HepG2 (cell line): Measurements from ENCODE around the gene SPARC. TPM values are rescaled to one million over a fixed set of nuclear protein-coding genes. Genes with fewer than 3 reads are reported as not detected.

ENCODE experiments used
- ARNTL ChIP-seq: sonication (generic); formaldehyde crosslinking; IDR thresholded peaks from 2 replicates; pipeline ENCODE4 v1.4.0; 2020; ENCODE audit warnings: mild to moderate bottlenecking, missing genetic modification reagents
- BORCS8-MEF2B ChIP-seq: sonication (generic); formaldehyde crosslinking; IDR thresholded peaks from 2 replicates; pipeline ENCODE4 v1.8.0; 2022; ENCODE audit warnings: mild to moderate bottlenecking, missing genetic modification reagents
- CREM ChIP-seq, 2 experiments: sonication (generic) in 1 of 2; formaldehyde crosslinking in 1 of 2; IDR thresholded peaks; 2 replicates each; pipeline versions ENCODE4 v1.4.0 to v1.6.1; 2016 to 2020; ENCODE audit warnings: antibody characterized with exemption in 1 of 2, mild to moderate bottlenecking in 1 of 2, missing genetic modification reagents in 1 of 2
- ELF4 ChIP-seq: sonication (generic); formaldehyde crosslinking; IDR thresholded peaks from 2 replicates; pipeline ENCODE4 v1.5.0; 2020; ENCODE audit warnings: missing genetic modification reagents, mild to moderate bottlenecking, moderate library complexity, borderline replicate concordance
- NFE2L1 ChIP-seq: sonication (generic); formaldehyde crosslinking; IDR thresholded peaks from 2 replicates; pipeline ENCODE4 v1.4.0; 2020; ENCODE audit warnings: missing genetic modification reagents, mild to moderate bottlenecking, borderline replicate concordance
- NFKB2 ChIP-seq: sonication (generic); formaldehyde crosslinking; IDR thresholded peaks from 2 replicates; pipeline ENCODE4 v1.4.0; 2020; ENCODE audit warnings: missing genetic modification reagents, borderline replicate concordance
- NR2F2 ChIP-seq: IDR thresholded peaks from 2 replicates; pipeline ENCODE4 v1.6.1; 2012; ENCODE audit warnings: low read depth, inconsistent platforms, borderline replicate concordance
- PAWR ChIP-seq: sonication (generic); formaldehyde crosslinking; IDR thresholded peaks from 2 replicates; pipeline ENCODE4 v1.4.0; 2020; ENCODE audit warnings: missing genetic modification reagents, mild to moderate bottlenecking, borderline replicate concordance
- PPARG ChIP-seq: conservative IDR thresholded peaks from 2 replicates; pipeline ENCODE4 v1.6.1; 2016; ENCODE audit warnings: missing biosample characterization, missing genetic modification reagents
- RBM39 ChIP-seq: fragments of 200-400 bp; formaldehyde crosslinking; IDR thresholded peaks from one replicate; pipeline ENCODE4 v1.6.1; 2018; ENCODE audit warnings: antibody characterized with exemption, mild to moderate bottlenecking, low read depth, low read length; ENCODE audit not compliant: poor library complexity, severe bottlenecking
- RORA ChIP-seq: sonication (generic); formaldehyde crosslinking; IDR thresholded peaks from 2 replicates; pipeline ENCODE4 v1.5.0; 2020; ENCODE audit warnings: mild to moderate bottlenecking, missing genetic modification reagents, moderate library complexity
- SCMH1 ChIP-seq: sonication (generic); formaldehyde crosslinking; IDR thresholded peaks from 2 replicates; pipeline ENCODE4 v1.9.0; 2021; ENCODE audit warnings: missing genetic modification reagents, mild to moderate bottlenecking, borderline replicate concordance
- ZFP1 ChIP-seq: IDR thresholded peaks from 2 replicates; pipeline ENCODE4 v1.6.1; 2016
- ZKSCAN8 ChIP-seq: IDR thresholded peaks from 2 replicates; pipeline ENCODE4 v1.6.1; 2016; ENCODE audit warnings: borderline replicate concordance, missing genetic modification reagents, missing compliant biosample characterization
- ZNF124 ChIP-seq: sonication (generic); formaldehyde crosslinking; IDR thresholded peaks from 2 replicates; pipeline ENCODE4 v1.4.0; 2020; ENCODE audit warnings: missing genetic modification reagents
- ZNF772 ChIP-seq: sonication (generic); formaldehyde crosslinking; IDR thresholded peaks from 2 replicates; pipeline ENCODE4 v1.5.0; 2020; ENCODE audit warnings: mild to moderate bottlenecking, missing genetic modification reagents
- ZNF780A ChIP-seq: sonication (generic); formaldehyde crosslinking; IDR thresholded peaks from 2 replicates; pipeline ENCODE4 v1.8.0; 2022; ENCODE audit warnings: mild to moderate bottlenecking, missing genetic modification reagents, moderate library complexity
- polyA plus RNA-seq, 8 experiments: library from polyadenylated mRNA; depleted of rRNA in 3 of 8; stranded (reverse) in 7 of 8; unstranded in 1 of 8; fragments of >200 nt; fragmentation: Illumina TruSeq in 4 of 8; extraction: Trizol in 4 of 8; gene quantifications; 2 replicates each; pipeline versions ENCODE4 v1.2.1 to v1.2.3, GENCODE V29; 2011 to 2016; ENCODE audit warnings: low read depth in 4 of 8, missing spikeins in 1 of 8, mixed read lengths in 1 of 8; ENCODE audit not compliant: insufficient read depth in 1 of 8
- total RNA-seq, 5 experiments: library from RNA; depleted of rRNA; stranded (reverse); fragments of >200 nt; fragmentation: Illumina TruSeq; extraction: Trizol; gene quantifications; 2 replicates each; pipeline ENCODE4 v1.2.3, GENCODE V29; 2016; ENCODE audit warnings: low read depth in 1 of 5
- TF ChIP-seq, protein P1 (sequence below): IDR thresholded peaks from 2 replicates; pipeline ENCODE4 v1.6.1; 2016; ENCODE audit warnings: low read depth, missing genetic modification reagents, missing compliant biosample characterization
- TF ChIP-seq, protein P2 (sequence below): sonication (generic); formaldehyde crosslinking; IDR thresholded peaks from 2 replicates; pipeline ENCODE4 v1.4.0; 2020; ENCODE audit warnings: missing genetic modification reagents
- TF ChIP-seq, protein P3 (sequence below): sonication (generic); formaldehyde crosslinking; conservative IDR thresholded peaks from 2 replicates; pipeline ENCODE4 v1.4.0; 2020; ENCODE audit warnings: missing genetic modification reagents

The SPARC gene
- total and polyA plus RNA-seq, 2 of the 13 experiments (the other 11 are each of a cell fraction or from before 2014, with no cell fraction given): 76.7 to 192 TPM

DNA sequence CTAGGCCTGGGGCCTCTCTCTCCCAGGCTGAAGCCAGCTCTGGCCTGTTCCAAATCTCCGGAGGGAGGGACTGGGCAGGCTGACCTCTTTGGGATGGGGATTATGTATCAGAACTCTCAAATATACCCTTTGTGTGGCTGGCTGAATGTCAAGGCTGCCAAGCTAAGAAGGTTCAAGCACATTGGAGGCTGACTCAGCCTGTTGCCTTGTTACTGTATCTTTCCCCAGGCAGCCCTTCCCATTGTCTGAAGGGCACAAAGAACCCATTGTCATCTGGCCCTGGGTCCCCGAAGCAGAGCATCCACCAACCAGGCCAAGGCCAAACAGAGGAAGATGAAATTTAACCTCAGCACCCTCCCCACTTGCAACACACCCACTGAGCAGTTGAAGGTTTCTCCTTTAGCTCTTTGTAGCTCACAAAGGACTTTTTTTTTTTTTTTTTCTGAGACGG lies 7.3 kb upstream of the SPARC start (continued):
- TF ChIP-seq NFE2L1 (CRISPR knock-in tag) (no peak), NFKB2 (CRISPR knock-in tag) (no peak), ZNF780A (CRISPR knock-in tag) (no peak), NR2F2 (no peak), ZFP1 (0 out of 2 replicates have a peak, but pooled peaks have one; percentile 45), ARNTL (CRISPR knock-in tag) (no peak), ZKSCAN8 (CRISPR knock-in tag) (no peak), ELF4 (CRISPR knock-in tag) (no peak), BORCS8-MEF2B (no peak), PAWR (CRISPR knock-in tag) (no peak), PPARG (no peak), ZNF772 (CRISPR knock-in tag) (no peak), RBM39 (no peak), CREM (IDR thresholded peaks at IDR 0.05) (peak; percentile 39; the same call in 1 of the 2 replicates), CREM (CRISPR knock-in tag; IDR thresholded peaks at IDR 0.05) (no peak), SCMH1 (CRISPR knock-in tag) (no peak), RORA (CRISPR knock-in tag) (no peak), ZNF124 (no peak)
- TF ChIP-seq, protein P1, sequence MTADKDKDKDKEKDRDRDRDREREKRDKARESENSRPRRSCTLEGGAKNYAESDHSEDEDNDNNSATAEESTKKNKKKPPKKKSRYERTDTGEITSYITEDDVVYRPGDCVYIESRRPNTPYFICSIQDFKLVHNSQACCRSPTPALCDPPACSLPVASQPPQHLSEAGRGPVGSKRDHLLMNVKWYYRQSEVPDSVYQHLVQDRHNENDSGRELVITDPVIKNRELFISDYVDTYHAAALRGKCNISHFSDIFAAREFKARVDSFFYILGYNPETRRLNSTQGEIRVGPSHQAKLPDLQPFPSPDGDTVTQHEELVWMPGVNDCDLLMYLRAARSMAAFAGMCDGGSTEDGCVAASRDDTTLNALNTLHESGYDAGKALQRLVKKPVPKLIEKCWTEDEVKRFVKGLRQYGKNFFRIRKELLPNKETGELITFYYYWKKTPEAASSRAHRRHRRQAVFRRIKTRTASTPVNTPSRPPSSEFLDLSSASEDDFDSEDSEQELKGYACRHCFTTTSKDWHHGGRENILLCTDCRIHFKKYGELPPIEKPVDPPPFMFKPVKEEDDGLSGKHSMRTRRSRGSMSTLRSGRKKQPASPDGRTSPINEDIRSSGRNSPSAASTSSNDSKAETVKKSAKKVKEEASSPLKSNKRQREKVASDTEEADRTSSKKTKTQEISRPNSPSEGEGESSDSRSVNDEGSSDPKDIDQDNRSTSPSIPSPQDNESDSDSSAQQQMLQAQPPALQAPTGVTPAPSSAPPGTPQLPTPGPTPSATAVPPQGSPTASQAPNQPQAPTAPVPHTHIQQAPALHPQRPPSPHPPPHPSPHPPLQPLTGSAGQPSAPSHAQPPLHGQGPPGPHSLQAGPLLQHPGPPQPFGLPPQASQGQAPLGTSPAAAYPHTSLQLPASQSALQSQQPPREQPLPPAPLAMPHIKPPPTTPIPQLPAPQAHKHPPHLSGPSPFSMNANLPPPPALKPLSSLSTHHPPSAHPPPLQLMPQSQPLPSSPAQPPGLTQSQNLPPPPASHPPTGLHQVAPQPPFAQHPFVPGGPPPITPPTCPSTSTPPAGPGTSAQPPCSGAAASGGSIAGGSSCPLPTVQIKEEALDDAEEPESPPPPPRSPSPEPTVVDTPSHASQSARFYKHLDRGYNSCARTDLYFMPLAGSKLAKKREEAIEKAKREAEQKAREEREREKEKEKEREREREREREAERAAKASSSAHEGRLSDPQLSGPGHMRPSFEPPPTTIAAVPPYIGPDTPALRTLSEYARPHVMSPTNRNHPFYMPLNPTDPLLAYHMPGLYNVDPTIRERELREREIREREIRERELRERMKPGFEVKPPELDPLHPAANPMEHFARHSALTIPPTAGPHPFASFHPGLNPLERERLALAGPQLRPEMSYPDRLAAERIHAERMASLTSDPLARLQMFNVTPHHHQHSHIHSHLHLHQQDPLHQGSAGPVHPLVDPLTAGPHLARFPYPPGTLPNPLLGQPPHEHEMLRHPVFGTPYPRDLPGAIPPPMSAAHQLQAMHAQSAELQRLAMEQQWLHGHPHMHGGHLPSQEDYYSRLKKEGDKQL (CRISPR knock-in tag): no peak
- TF ChIP-seq, protein P2, sequence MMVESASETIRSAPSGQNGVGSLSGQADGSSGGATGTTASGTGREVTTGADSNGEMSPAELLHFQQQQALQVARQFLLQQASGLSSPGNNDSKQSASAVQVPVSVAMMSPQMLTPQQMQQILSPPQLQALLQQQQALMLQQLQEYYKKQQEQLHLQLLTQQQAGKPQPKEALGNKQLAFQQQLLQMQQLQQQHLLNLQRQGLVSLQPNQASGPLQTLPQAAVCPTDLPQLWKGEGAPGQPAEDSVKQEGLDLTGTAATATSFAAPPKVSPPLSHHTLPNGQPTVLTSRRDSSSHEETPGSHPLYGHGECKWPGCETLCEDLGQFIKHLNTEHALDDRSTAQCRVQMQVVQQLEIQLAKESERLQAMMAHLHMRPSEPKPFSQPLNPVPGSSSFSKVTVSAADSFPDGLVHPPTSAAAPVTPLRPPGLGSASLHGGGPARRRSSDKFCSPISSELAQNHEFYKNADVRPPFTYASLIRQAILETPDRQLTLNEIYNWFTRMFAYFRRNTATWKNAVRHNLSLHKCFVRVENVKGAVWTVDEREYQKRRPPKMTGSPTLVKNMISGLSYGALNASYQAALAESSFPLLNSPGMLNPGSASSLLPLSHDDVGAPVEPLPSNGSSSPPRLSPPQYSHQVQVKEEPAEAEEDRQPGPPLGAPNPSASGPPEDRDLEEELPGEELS (CRISPR knock-in tag): peak; percentile 68
- TF ChIP-seq, protein P3, sequence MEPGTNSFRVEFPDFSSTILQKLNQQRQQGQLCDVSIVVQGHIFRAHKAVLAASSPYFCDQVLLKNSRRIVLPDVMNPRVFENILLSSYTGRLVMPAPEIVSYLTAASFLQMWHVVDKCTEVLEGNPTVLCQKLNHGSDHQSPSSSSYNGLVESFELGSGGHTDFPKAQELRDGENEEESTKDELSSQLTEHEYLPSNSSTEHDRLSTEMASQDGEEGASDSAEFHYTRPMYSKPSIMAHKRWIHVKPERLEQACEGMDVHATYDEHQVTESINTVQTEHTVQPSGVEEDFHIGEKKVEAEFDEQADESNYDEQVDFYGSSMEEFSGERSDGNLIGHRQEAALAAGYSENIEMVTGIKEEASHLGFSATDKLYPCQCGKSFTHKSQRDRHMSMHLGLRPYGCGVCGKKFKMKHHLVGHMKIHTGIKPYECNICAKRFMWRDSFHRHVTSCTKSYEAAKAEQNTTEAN (CRISPR knock-in tag): no peak
